Stimulated activated CD4-positive, alpha-beta T cell treated with anti-CD3 and anti-CD28 coated beads, Interleukin-4, amount 100 ng/mL, for 4 hours (primary cell): Measurements from ENCODE around the gene CD53.
"Not testable (repeated sequence)": the region's sequence is repeated elsewhere in the genome, so short reads cannot be mapped to it uniquely, and the experiment has no call there.

ENCODE experiments used
- DNase-seq, 2 experiments: peaks; one replicate each; pipeline ENCODE4 v3.0.0-alpha.2; 2020

Gene CD53

GRCh38 chr1:110872745-110873720 is at the start of gene CD53:
TSS of gene CD53 (plus strand) at chr1:110873148. CDS start at chr1:110891409, 18,261 bp downstream.
- peak in 1 of 2 experiments; percentile 47 for DNase-seq

- no peak for DNase-seq
These were observed 48.8 kb upstream of the CD53 start for GRCh38 chr1:110824192-110824591.

GRCh38 chr1:110829955-110830553 is 42.9 kb upstream of the CD53 start:
- peak in 1 of 2 experiments; percentile 9 for DNase-seq

GRCh38 chr1:110833779-110834178 is 39.2 kb upstream of the CD53 start:
- not testable (repeated sequence) for DNase-seq

GRCh38 chr1:110846861-110847260 is 26.1 kb upstream of the CD53 start:
- DNase-seq, result no peak

GRCh38 chr1:110850145-110850544 is 22.8 kb upstream of the CD53 start:
- DNase-seq, result no peak

GRCh38 chr1:110850627-110851026 is 22.3 kb upstream of the CD53 start:
- DNase-seq, result no peak

- DNase-seq, result no peak
These were observed 19.8 kb upstream of the CD53 start for GRCh38 chr1:110853135-110853534.

GRCh38 chr1:110856410-110856809 is 16.5 kb upstream of the CD53 start:
- DNase-seq, result no peak

- no peak for DNase-seq
These were observed 14.7 kb upstream of the CD53 start for GRCh38 chr1:110857964-110858948.

- no peak for DNase-seq
These were observed 13.9 kb upstream of the CD53 start for GRCh38 chr1:110859062-110859461.

GRCh38 chr1:110860174-110860573 is 12.8 kb upstream of the CD53 start:
- DNase-seq, result no peak

GRCh38 chr1:110860620-110861019 is 12.3 kb upstream of the CD53 start:
- not testable (repeated sequence) for DNase-seq

- DNase-seq, result not testable (repeated sequence)
These were observed 11.0 kb upstream of the CD53 start for GRCh38 chr1:110861942-110862341.

GRCh38 chr1:110864287-110864686 is 8.7 kb upstream of the CD53 start:
- no peak for DNase-seq

GRCh38 chr1:110870721-110871388 is 2.1 kb upstream of the CD53 start:
- no peak for DNase-seq

GRCh38 chr1:110872366-110872744 is 593 bp upstream of the CD53 start:
- no peak for DNase-seq

GRCh38 chr1:110873856-110874255 is 908 bp downstream of the CD53 start:
- DNase-seq, result no peak

- DNase-seq, result no peak
These were observed 1.6 kb downstream of the CD53 start for GRCh38 chr1:110874324-110875215.

- DNase-seq, result peak; percentile 21 to 47
These were observed 2.3 kb downstream of the CD53 start for GRCh38 chr1:110875216-110875731.
